H1 (cell line): ENCODE measurements around the gene CXCL3. TPM values are rescaled to one million over a fixed set of nuclear protein-coding genes. Genes with fewer than 3 reads are reported as not detected.

Experiments used
- CTCF ChIA-PET: fragments of 300-600 bp; sonication (Branson Sonifier 250); formaldehyde crosslinking; loops from one replicate; lab custom pipeline; 2021; ENCODE audit not compliant: partially characterized antibody; lab: Charles Lee
- POLR2A ChIA-PET: fragments of 300-600 bp; sonication (Branson Sonifier 250); formaldehyde crosslinking; loops from one replicate; lab custom pipeline; 2021; ENCODE audit warnings: inconsistent platforms; ENCODE audit not compliant: partially characterized antibody; lab: Charles Lee
- DNase-seq, 2 experiments: peaks; one replicate each; pipeline versions ENCODE4 v3.0.0 to v3.0.0-alpha.2; 2010 to 2022; ENCODE audit warnings: low spot score in 2 of 2, low read depth in 1 of 2, mixed read lengths in 1 of 2
- FAIRE-seq: peaks from 2 replicates; lab custom pipeline; 2011; peaks lifted over from hg19 to GRCh38; lab: Jason Lieb, UNC
- H2AFZ ChIP-seq: 2 replicates; pipeline ENCODE4 v1.8.1; 2012; ENCODE audit warnings: low read length, inconsistent platforms
- H2AK5ac ChIP-seq: 2 replicates; pipeline ENCODE4 v1.6.1; 2013; ENCODE audit warnings: low read depth, low read length
- H2BK120ac ChIP-seq: replicated peaks from 2 replicates; pipeline ENCODE3; 2013; ENCODE audit warnings: low read depth, low read length, inconsistent platforms
- H2BK12ac ChIP-seq: 2 replicates; pipeline ENCODE4 v1.6.1; 2013; ENCODE audit warnings: low read depth, low read length
- H2BK15ac ChIP-seq: 2 replicates; pipeline ENCODE4 v1.6.1; 2013; ENCODE audit warnings: low read length
- H2BK20ac ChIP-seq: 2 replicates; pipeline ENCODE4 v1.6.1; 2013; ENCODE audit warnings: low read length
- H2BK5ac ChIP-seq: 2 replicates; pipeline ENCODE4 v1.6.1; 2013; ENCODE audit warnings: low read depth, low read length
- H3K14ac ChIP-seq: 2 replicates; pipeline ENCODE4 v1.6.1; 2013; ENCODE audit warnings: inconsistent platforms; ENCODE audit not compliant: insufficient read length
- H3K18ac ChIP-seq: 2 replicates; pipeline ENCODE4 v1.6.1; 2013; ENCODE audit warnings: low read length; ENCODE audit errors: extremely low read depth
- H3K23ac ChIP-seq: 2 replicates; pipeline ENCODE4 v1.6.1; 2013; ENCODE audit warnings: inconsistent platforms; ENCODE audit not compliant: insufficient read length
- H3K23me2 ChIP-seq: 2 replicates; pipeline ENCODE4 v1.6.1; 2013; ENCODE audit warnings: low read depth, low read length
- H3K27ac ChIP-seq: 2 replicates; pipeline ENCODE4 v1.6.1; 2011; ENCODE audit warnings: low read depth, low read length, inconsistent platforms
- H3K27me3 ChIP-seq, 4 experiments: replicated peaks in 1 of 4; 1 replicate in 1 of 4; 2 replicates in 3 of 4; pipeline versions ENCODE4 v1.6.1 to v1.8.1; 2011 to 2013; ENCODE audit warnings: low read length in 3 of 4, mild to moderate bottlenecking in 3 of 4, inconsistent platforms in 2 of 4, mixed read lengths in 2 of 4, moderate library complexity in 1 of 4; ENCODE audit not compliant: control insufficient read depth in 3 of 4, insufficient read depth in 3 of 4; ENCODE audit errors: extremely low read depth in 1 of 4
- H3K36me3 ChIP-seq, 4 experiments: 2 replicates each; pipeline versions ENCODE4 v1.6.1 to v1.8.1; 2011 to 2013; ENCODE audit warnings: mild to moderate bottlenecking in 4 of 4, low read length in 3 of 4, moderate library complexity in 2 of 4, control low read depth in 1 of 4, inconsistent platforms in 1 of 4; ENCODE audit not compliant: insufficient read depth in 4 of 4, control insufficient read depth in 2 of 4
- H3K4ac ChIP-seq: replicated peaks from 2 replicates; pipeline ENCODE3; 2013; ENCODE audit warnings: low read length, low read depth, mixed read lengths, inconsistent platforms; ENCODE audit not compliant: insufficient read length
- H3K4me1 ChIP-seq, 4 experiments: replicated peaks in 1 of 4; 1 replicate in 1 of 4; 2 replicates in 3 of 4; pipeline versions ENCODE4 v1.6.1 to v1.8.1; 2011 to 2013; ENCODE audit warnings: low read length in 3 of 4, inconsistent platforms in 2 of 4, mixed read lengths in 1 of 4; ENCODE audit not compliant: insufficient read depth in 4 of 4, control insufficient read depth in 3 of 4
- H3K4me2 ChIP-seq, 2 experiments: 2 replicates each; pipeline versions ENCODE4 v1.6.1 to v1.8.1; 2011 to 2013; ENCODE audit warnings: low read depth in 2 of 2, low read length in 2 of 2, control low read depth in 1 of 2, inconsistent platforms in 1 of 2, mild to moderate bottlenecking in 1 of 2; ENCODE audit not compliant: insufficient read depth in 1 of 2
- H3K4me3 ChIP-seq, 4 experiments: fragments of 200-600, 300-600 bp in 1 of 4; sonication (generic), shearing (Covaris generic), sonication (Bioruptor Twin) in 1 of 4; 2 replicates each; pipeline versions ENCODE4 v1.5.1 to v1.8.1; 2011 to 2016; ENCODE audit warnings: low read length in 4 of 4, low read depth in 3 of 4, control low read depth in 2 of 4, inconsistent platforms in 2 of 4, mild to moderate bottlenecking in 2 of 4, mixed read lengths in 1 of 4, moderate library complexity in 1 of 4; ENCODE audit not compliant: insufficient read depth in 2 of 4; ENCODE audit errors: extremely low read depth in 1 of 4
- H3K56ac ChIP-seq: replicated peaks from 2 replicates; pipeline ENCODE3; 2013; ENCODE audit warnings: low read depth, mild to moderate bottlenecking, mixed read lengths, low read length, inconsistent platforms; ENCODE audit not compliant: insufficient read length
- H3K79me1 ChIP-seq: 2 replicates; pipeline ENCODE4 v1.6.1; 2013; ENCODE audit warnings: low read depth, low read length, control low read depth
- H3K79me2 ChIP-seq, 2 experiments: 2 replicates each; pipeline versions ENCODE4 v1.6.1 to v1.8.1; 2012 to 2013; ENCODE audit warnings: low read length in 2 of 2, mild to moderate bottlenecking in 2 of 2, inconsistent platforms in 1 of 2; ENCODE audit not compliant: insufficient read depth in 2 of 2, control insufficient read depth in 1 of 2
- H3K9ac ChIP-seq, 4 experiments: replicated peaks in 1 of 4; 1 replicate in 1 of 4; 2 replicates in 3 of 4; pipeline versions ENCODE4 v1.6.1 to v1.8.1; 2011 to 2013; ENCODE audit warnings: low read depth in 3 of 4, low read length in 3 of 4, control low read depth in 2 of 4, mild to moderate bottlenecking in 2 of 4, moderate library complexity in 2 of 4, inconsistent platforms in 1 of 4; ENCODE audit errors: extremely low read depth in 1 of 4
- H3K9me3 ChIP-seq, 2 experiments: 2 replicates each; pipeline versions ENCODE4 v1.6.1 to v1.8.1; 2012 to 2013; ENCODE audit warnings: mild to moderate bottlenecking in 2 of 2, moderate library complexity in 2 of 2, control low read depth in 1 of 2, inconsistent platforms in 1 of 2, low read depth in 1 of 2, low read length in 1 of 2, mixed read lengths in 1 of 2; ENCODE audit not compliant: insufficient read depth in 2 of 2
- H4K20me1 ChIP-seq, 2 experiments: replicated peaks in 1 of 2; 2 replicates each; pipeline versions ENCODE3 to v1.8.1; 2011 to 2013; ENCODE audit warnings: inconsistent platforms in 2 of 2, low read length in 2 of 2, mild to moderate bottlenecking in 1 of 2; ENCODE audit not compliant: insufficient read depth in 2 of 2, control insufficient read depth in 1 of 2
- H4K5ac ChIP-seq: 2 replicates; pipeline ENCODE4 v1.6.1; 2013; ENCODE audit warnings: low read length, low read depth, mixed read lengths, inconsistent platforms; ENCODE audit not compliant: insufficient read length
- H4K8ac ChIP-seq: 2 replicates; pipeline ENCODE4 v1.8.0; 2013; ENCODE audit warnings: mild to moderate bottlenecking, moderate library complexity, low read length, inconsistent platforms; ENCODE audit not compliant: insufficient read depth; ENCODE audit errors: extremely low read depth
- H4K91ac ChIP-seq: replicated peaks from 2 replicates; pipeline ENCODE3; 2013; ENCODE audit warnings: low read length, mixed read lengths, inconsistent platforms; ENCODE audit not compliant: insufficient read length
- POLR2AphosphoS5 ChIP-seq: IDR thresholded peaks from 2 replicates; pipeline ENCODE4 v1.6.1; 2011; ENCODE audit warnings: low read depth, low read length
- SIX5 ChIP-seq: IDR thresholded peaks from 2 replicates; pipeline ENCODE4 v1.6.1; 2011; ENCODE audit warnings: mild to moderate bottlenecking, low read depth, low read length
- SP1 ChIP-seq: IDR thresholded peaks from 2 replicates; pipeline ENCODE4 v1.6.1; 2011; ENCODE audit warnings: low read depth, low read length
- TAF7 ChIP-seq: optimal IDR thresholded peaks from 2 replicates; pipeline ENCODE3; 2011; ENCODE audit warnings: low read depth, mild to moderate bottlenecking, inconsistent platforms, low read length, moderate library complexity, borderline replicate concordance
- WGBS, 2 experiments: shearing (Covaris generic) in 1 of 2; methylation state at CpG; one replicate each; pipeline versions ENCODE4 v1.1.6 to v1.1.7; 2013 to 2015; ENCODE audit warnings: low lambda C conversion rate in 2 of 2, mixed read lengths in 2 of 2, inconsistent platforms in 1 of 2, low coverage in 1 of 2, missing lambda C conversion rate in 1 of 2; ENCODE audit not compliant: insufficient replicate concordance in 2 of 2, insufficient coverage in 1 of 2, insufficient read length in 1 of 2; ENCODE audit errors: extremely low coverage in 1 of 2, missing lambda C conversion rate in 1 of 2; 5-methylcytosine and 5-hydroxymethylcytosine counted together
- polyA plus RNA-seq, 7 experiments: library from polyadenylated mRNA; depleted of rRNA in 3 of 7; stranded (reverse) in 5 of 7; unstranded in 2 of 7; fragments of >200 nt in 5 of 7; fragments of 200-250 nt in 2 of 7; gene quantifications; 1 replicate in 5 of 7; 2 replicates in 1 of 7; 4 replicates in 1 of 7; pipeline versions ENCODE4 v1.2.1 to v1.2.3, GENCODE V29; 2011 to 2013; ENCODE audit warnings: missing spikeins in 2 of 7, mixed read lengths in 2 of 7
- total RNA-seq: library from RNA; stranded (reverse); fragmentation: NEBNext Ultra II Directional; extraction: Animal tissue kit (Norgen Biotek cat#: 25700); gene quantifications from 2 replicates; pipeline ENCODE4 v1.2.1, GENCODE V29; 2021
- TF ChIP-seq, protein P1 (sequence below), 3 experiments: IDR thresholded peaks; 1 replicate in 2 of 3; 2 replicates in 1 of 3; pipeline versions ENCODE4 v1.5.1 to v1.6.1; 2011; ENCODE audit warnings: low read length in 3 of 3, mild to moderate bottlenecking in 3 of 3, inconsistent platforms in 2 of 3, low read depth in 1 of 3, moderate library complexity in 1 of 3; ENCODE audit not compliant: insufficient read depth in 1 of 3; ENCODE audit errors: control extremely low read depth in 1 of 3

The CXCL3 gene
- total and polyA plus RNA-seq, 2 of the 8 experiments (the other 6 are each of a cell fraction or from before 2014, with no cell fraction given): 3.1 to 5.2 TPM

DNA sequence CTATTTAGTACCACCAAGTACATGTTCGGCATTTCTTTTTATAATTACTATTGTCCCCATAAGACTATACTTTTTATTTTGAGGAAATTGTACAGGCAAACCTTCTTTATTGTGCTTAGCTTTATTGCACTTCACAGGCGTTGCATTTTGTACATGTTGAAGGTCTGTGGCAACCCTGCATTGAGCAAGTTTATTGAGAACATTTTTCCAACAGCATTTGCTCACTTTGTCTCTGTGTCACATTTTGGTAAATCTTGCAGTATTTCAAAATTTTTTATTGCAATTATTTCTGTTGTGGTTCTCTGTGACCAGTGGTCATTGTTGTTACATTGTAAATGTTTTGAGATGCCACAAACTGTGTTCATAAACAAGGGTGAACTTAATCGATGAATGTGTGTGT is 29.2 kb downstream of the CXCL3 start:
- H3K23me2 ChIP-seq: no peaks in the 10 kb centered on the region
- WGBS, 2 experiments: 83% methylated on average over 3 of the region's 3 CpGs; no CpG with 5 or more reads in 1 of the 2 experiments
- H3K4me1 ChIP-seq: peaks cover 0 to 2% (median 0%) of the 10 kb centered on the region in 4 experiments; a peak in 1 of 7 replicates
- no peak overlapping the region for H3K18ac ChIP-seq
- no peak overlapping the region for H2BK5ac ChIP-seq
- H4K8ac ChIP-seq: no peak overlapping the region
- H3K27me3 ChIP-seq: no peaks in the 10 kb centered on the region
- H3K27ac ChIP-seq: no peak overlapping the region
- FAIRE-seq: no peak
- TF ChIP-seq SIX5 (no peak), TAF7 (no peak), SP1 (no peak), POLR2AphosphoS5 (no peak)
- TF ChIP-seq, protein P1, sequence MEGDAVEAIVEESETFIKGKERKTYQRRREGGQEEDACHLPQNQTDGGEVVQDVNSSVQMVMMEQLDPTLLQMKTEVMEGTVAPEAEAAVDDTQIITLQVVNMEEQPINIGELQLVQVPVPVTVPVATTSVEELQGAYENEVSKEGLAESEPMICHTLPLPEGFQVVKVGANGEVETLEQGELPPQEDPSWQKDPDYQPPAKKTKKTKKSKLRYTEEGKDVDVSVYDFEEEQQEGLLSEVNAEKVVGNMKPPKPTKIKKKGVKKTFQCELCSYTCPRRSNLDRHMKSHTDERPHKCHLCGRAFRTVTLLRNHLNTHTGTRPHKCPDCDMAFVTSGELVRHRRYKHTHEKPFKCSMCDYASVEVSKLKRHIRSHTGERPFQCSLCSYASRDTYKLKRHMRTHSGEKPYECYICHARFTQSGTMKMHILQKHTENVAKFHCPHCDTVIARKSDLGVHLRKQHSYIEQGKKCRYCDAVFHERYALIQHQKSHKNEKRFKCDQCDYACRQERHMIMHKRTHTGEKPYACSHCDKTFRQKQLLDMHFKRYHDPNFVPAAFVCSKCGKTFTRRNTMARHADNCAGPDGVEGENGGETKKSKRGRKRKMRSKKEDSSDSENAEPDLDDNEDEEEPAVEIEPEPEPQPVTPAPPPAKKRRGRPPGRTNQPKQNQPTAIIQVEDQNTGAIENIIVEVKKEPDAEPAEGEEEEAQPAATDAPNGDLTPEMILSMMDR (IDR thresholded peaks at IDR 0.05; ENCODE audit: control extremely low read depth in 1 of 3, insufficient read depth in 1 of 3, low read depth in 1 of 3, low read length in 3 of 3): no peak
- no peak overlapping the region for H3K14ac ChIP-seq
- H3K36me3 ChIP-seq: peaks cover 0 to 3% (median 0%) of the 10 kb centered on the region in 4 experiments; a peak in 2 of 8 replicates
- no peak overlapping the region for H4K91ac ChIP-seq
- no peak overlapping the region for H2BK12ac ChIP-seq
- H3K4me2 ChIP-seq: no peak overlapping the region
- no peak overlapping the region for H3K4me3 ChIP-seq
- no peak overlapping the region for H4K5ac ChIP-seq
- no peaks in the 10 kb centered on the region for H3K79me2 ChIP-seq
- POLR2A ChIA-PET: interaction anchor here (1.9 to 2.6 kb wide), 2 partner anchors 11 to 29 kb away, joined by 5 to 10 read pairs; partner anchors contain the start of genes CXCL3 and CXCL5
- no peak overlapping the region for H3K23ac ChIP-seq
- H2BK120ac ChIP-seq: no peak overlapping the region
- H2AK5ac ChIP-seq: no peak overlapping the region
- H3K9ac ChIP-seq: no peak overlapping the region
- H2BK20ac ChIP-seq: no peak overlapping the region
- CTCF ChIA-PET: interaction anchor here (0.9 to 4.0 kb wide), 2 partner anchors 29 to 44 kb away, joined by 3 to 18 read pairs; partner anchors contain the start of gene CXCL3
- H4K20me1 ChIP-seq: no peaks in the 10 kb centered on the region
- H3K56ac ChIP-seq: no peak overlapping the region
- H3K9me3 ChIP-seq: no peaks in the 10 kb centered on the region; a peak in 1 of 4 replicates
- no peak overlapping the region for H3K4ac ChIP-seq
- H2BK15ac ChIP-seq: no peak overlapping the region
- no peak for DNase-seq
- no peaks in the 10 kb centered on the region for H3K79me1 ChIP-seq
- no peak overlapping the region for H2AFZ ChIP-seq
